Fibroblast of lung (primary cell): ENCODE measurements around the gene PACSIN2.

Experiments
- CTCF ChIP-seq, 2 donors: IDR thresholded peaks in 1 of 2; conservative IDR thresholded peaks in 1 of 2; 1 replicate in 1 of 2; 2 replicates in 1 of 2; pipeline ENCODE4 v1.5.1; 2011 to 2012; ENCODE audit warnings: low read length in 2 of 2, control low read depth in 1 of 2, inconsistent platforms in 1 of 2, low read depth in 1 of 2, mild to moderate bottlenecking in 1 of 2
- EZH2 ChIP-seq: IDR thresholded peaks from 2 replicates; pipeline ENCODE4 v1.5.1; 2012; ENCODE audit warnings: low read length, control low read depth, mild to moderate bottlenecking; ENCODE audit errors: missing control alignments

- TF ChIP-seq CTCF (conservative IDR thresholded peaks at IDR 0.05 in 1 of 2, IDR thresholded peaks at IDR 0.05 in 1 of 2; ENCODE audit: low read depth in 1 of 2, low read length in 2 of 2) (no peak), EZH2 (no peak)
Measured at GRCh38 chr22:42929838-42930155, 85.2 kb downstream of the PACSIN2 start.
